Adrenal gland (tissue), 5 donors: ENCODE results near the gene AP1S2.

Experiments
- CTCF ChIP-seq, 6 experiments: fragments of 450-650 bp in 4 of 6; fragments of 200-600 bp in 2 of 6; sonication (generic) in 1 of 6; IDR thresholded peaks; 1 replicate in 5 of 6; 2 replicates in 1 of 6; pipeline versions ENCODE4 v1.5.1 to v1.8.0; 2016 to 2021; ENCODE audit warnings: antibody characterized with exemption in 6 of 6, mild to moderate bottlenecking in 2 of 6, moderate library complexity in 1 of 6
- POLR2A ChIP-seq, 2 donors: fragments of 450-650 bp; IDR thresholded peaks; one replicate each; pipeline ENCODE4 v1.6.1; 2017; ENCODE audit warnings: antibody characterized with exemption in 2 of 2, mild to moderate bottlenecking in 2 of 2, moderate library complexity in 1 of 2
- donor health status: DM: no; HTN: no; CAD: no.

- TF ChIP-seq CTCF (IDR thresholded peaks at IDR 0.05) (no peak), POLR2A (IDR thresholded peaks at IDR 0.05) (no peak)
These were observed 40.7 kb upstream of the AP1S2 start for GRCh38 chrX:15895334-15895733.
